SHP77 treated with DMSO at 0.1 percent for 48 hours (cell line): ENCODE data around the gene FAM168B.

Source experiments
- DNase-seq: peaks from one replicate; lab custom pipeline; 2025; lab: John Stamatoyannopoulos, UW

The FAM168B gene

GRCh38 chr2:131055169-131056065, 37.8 kb downstream of the FAM168B start:
- no peak for DNase-seq

- DNase-seq = no peak
Measured at GRCh38 chr2:131054488-131054887, 38.8 kb downstream of the FAM168B start.

- no peak for DNase-seq
Measured at GRCh38 chr2:131052741-131053263, 40.5 kb downstream of the FAM168B start.

- no peak for DNase-seq
Measured at GRCh38 chr2:131050896-131051295, 42.4 kb downstream of the FAM168B start.

- no peak for DNase-seq
Measured at GRCh38 chr2:131049150-131049718, 44.0 kb downstream of the FAM168B start.

GRCh38 chr2:131048641-131049040, 44.6 kb downstream of the FAM168B start:
- DNase-seq = no peak

GRCh38 chr2:131047920-131048560, 45.2 kb downstream of the FAM168B start:
- DNase-seq = no peak

- no peak for DNase-seq
Measured at GRCh38 chr2:131046918-131047652, 46.2 kb downstream of the FAM168B start.

GRCh38 chr2:131046028-131046917, 47.0 kb downstream of the FAM168B start:
- no peak for DNase-seq

- no peak for DNase-seq
Measured at GRCh38 chr2:131045286-131046027, 47.8 kb downstream of the FAM168B start.

GRCh38 chr2:131044757-131045150, 48.5 kb downstream of the FAM168B start:
- no peak for DNase-seq

GRCh38 chr2:131044075-131044756, 49.0 kb downstream of the FAM168B start:
- no peak for DNase-seq

- no peak for DNase-seq
Measured at GRCh38 chr2:131043199-131044074, 49.8 kb downstream of the FAM168B start.

GRCh38 chr2:131042148-131042775, 51.0 kb downstream of the FAM168B start:
- no peak for DNase-seq

GRCh38 chr2:131041402-131042147, 51.7 kb downstream of the FAM168B start:
- no peak for DNase-seq

GRCh38 chr2:131040661-131041401, 52.4 kb downstream of the FAM168B start:
- DNase-seq = no peak
